UCSD-AML1 (cell line): ENCODE results near the gene RNASEH1.

ENCODE experiments used
- DNase-seq: peaks from one replicate; lab custom pipeline; 2025; ENCODE audit not compliant: unreplicated experiment; lab: John Stamatoyannopoulos, UW

Gene RNASEH1

GRCh38 chr2:3558205-3559014 lies at the start of gene RNASEH1:
RNASEH1 (minus strand) TSS chr2:3558333; CDS start chr2:3558260, 73 bp downstream.
- DNase-seq = peak; percentile 99

- no peak for DNase-seq
Observed at GRCh38 chr2:3606370-3607201, 48.5 kb upstream of the RNASEH1 start.

GRCh38 chr2:3606028-3606369 lies 47.9 kb upstream of the RNASEH1 start:
- no peak for DNase-seq

GRCh38 chr2:3604991-3605961 lies 47.1 kb upstream of the RNASEH1 start:
- DNase-seq = no peak

- DNase-seq = no peak
Observed at GRCh38 chr2:3604207-3604877, 46.2 kb upstream of the RNASEH1 start.

- no peak for DNase-seq
Observed at GRCh38 chr2:3603536-3604206, 45.5 kb upstream of the RNASEH1 start.

- DNase-seq = no peak
Observed at GRCh38 chr2:3602553-3603339, 44.6 kb upstream of the RNASEH1 start.

GRCh38 chr2:3601561-3602271 lies 43.6 kb upstream of the RNASEH1 start:
- no peak for DNase-seq

- no peak for DNase-seq
Observed at GRCh38 chr2:3600256-3600855, 42.2 kb upstream of the RNASEH1 start.

- no peak for DNase-seq
Observed at GRCh38 chr2:3598912-3599854, 41.0 kb upstream of the RNASEH1 start.

- no peak for DNase-seq
Observed at GRCh38 chr2:3598197-3598910, 40.2 kb upstream of the RNASEH1 start.

GRCh38 chr2:3597567-3597966 lies 39.4 kb upstream of the RNASEH1 start:
- no peak for DNase-seq

GRCh38 chr2:3596901-3597417 lies 38.8 kb upstream of the RNASEH1 start:
- no peak for DNase-seq

- DNase-seq = no peak
Observed at GRCh38 chr2:3595985-3596384, 37.9 kb upstream of the RNASEH1 start.

- no peak for DNase-seq
Observed at GRCh38 chr2:3595404-3595803, 37.3 kb upstream of the RNASEH1 start.
